ENCODE data around the gene PDK3. TPM values are rescaled to one million over a fixed set of nuclear protein-coding genes. Genes with fewer than 3 reads are reported as not detected.

PDK3 gene
- polyA plus RNA-seq, 1 donor from 2014 or later = 2.1 TPM

- Histone ChIP-seq H3K4me3 (ENCODE audit: low read length) (no peak overlapping the region), H3K27ac (ENCODE audit: low read length) (no peak overlapping the region), H3K9me3 (ENCODE audit: low read length) (no peaks in the 10 kb centered on the region), H3K9ac (ENCODE audit: low read length) (no peak overlapping the region), H3F3A (ENCODE audit: insufficient read depth, low read length, poor library complexity, severe bottlenecking) (no peaks in the 10 kb centered on the region), H3K4me2 (ENCODE audit: low read length) (no peak overlapping the region), H3K36me3 (ENCODE audit: insufficient read depth, low read length) (no peaks in the 10 kb centered on the region), H2AFZ (ENCODE audit: low read depth, low read length) (no peak overlapping the region), H4K20me1 (ENCODE audit: insufficient read depth) (no peaks in the 10 kb centered on the region), H3K79me2 (replicated peaks; ENCODE audit: insufficient read depth, low read length) (no peaks in the 10 kb centered on the region), H3K9me2 (ENCODE audit: insufficient read depth, low read length) (no peaks in the 10 kb centered on the region), H3K27me3 (ENCODE audit: insufficient read depth, low read depth, low read length) (no peaks in the 10 kb centered on the region)
- TF ChIP-seq SMC3 (conservative IDR thresholded peaks at IDR 0.05; ENCODE audit: poor library complexity) (no peak), RAD21 (conservative IDR thresholded peaks at IDR 0.05) (no peak), TAF1 (IDR thresholded peaks at IDR 0.05; ENCODE audit: low read depth) (no peak), CTCF (IDR thresholded peaks at IDR 0.05; ENCODE audit: poor library complexity, severe bottlenecking) (no peak), POLR2AphosphoS5 (IDR thresholded peaks at IDR 0.05) (no peak), MXI1 (conservative IDR thresholded peaks at IDR 0.05; ENCODE audit: poor library complexity, severe bottlenecking) (no peak), EP300 (conservative IDR thresholded peaks at IDR 0.05; ENCODE audit: poor library complexity, severe bottlenecking) (no peak), EZH2 (IDR thresholded peaks at IDR 0.05; ENCODE audit: borderline replicate concordance, insufficient read depth, low read length, poor library complexity, severe bottlenecking) (no peak), REST (IDR thresholded peaks at IDR 0.05; ENCODE audit: borderline replicate concordance) (no peak)
Observed at GRCh38 chrX:24463077-24463476, 2.0 kb upstream of the PDK3 start.

DNA sequence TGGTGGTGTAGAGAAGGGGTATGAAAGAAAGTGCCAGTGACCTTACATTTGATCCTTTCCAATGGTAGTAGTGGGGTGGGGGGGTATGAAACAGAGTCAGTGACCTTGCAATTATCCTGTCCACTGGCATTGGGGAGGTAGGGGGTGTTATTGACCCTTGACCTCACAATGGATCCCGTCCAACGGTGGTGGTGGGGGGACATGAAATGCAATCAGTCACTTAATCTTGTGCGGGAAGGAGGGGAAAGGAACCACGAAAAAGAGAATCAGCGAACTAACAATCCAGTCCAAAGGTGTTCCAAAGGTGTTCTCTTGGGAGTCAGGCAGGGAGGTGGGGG, 619 bp upstream of the PDK3 start:
- H2AFZ ChIP-seq (ENCODE audit: low read depth, low read length) = peak overlapping the region; percentile 65
- no peaks in the 10 kb centered on the region for H3K27me3 ChIP-seq (ENCODE audit: insufficient read depth, low read depth, low read length)
- H3K9me2 ChIP-seq (ENCODE audit: insufficient read depth, low read length) = no peaks in the 10 kb centered on the region
- no peak overlapping the region for H3K4me2 ChIP-seq (ENCODE audit: low read length)
- no peaks in the 10 kb centered on the region for H3K36me3 ChIP-seq (ENCODE audit: insufficient read depth, low read length)
- H3K4me3 ChIP-seq (ENCODE audit: low read length) = peak overlapping the region; percentile 80
- peak overlapping the region; percentile 72 for H3K9ac ChIP-seq (ENCODE audit: low read length)
- TF ChIP-seq CTCF (IDR thresholded peaks at IDR 0.05; ENCODE audit: poor library complexity, severe bottlenecking) = no peak
- TF ChIP-seq RAD21 (conservative IDR thresholded peaks at IDR 0.05) = no peak
- TF ChIP-seq TAF1 (IDR thresholded peaks at IDR 0.05; ENCODE audit: low read depth) = no peak
- no peak for TF ChIP-seq MXI1 (conservative IDR thresholded peaks at IDR 0.05; ENCODE audit: poor library complexity, severe bottlenecking)
- no peak for TF ChIP-seq REST (IDR thresholded peaks at IDR 0.05; ENCODE audit: borderline replicate concordance)
- TF ChIP-seq EZH2 (IDR thresholded peaks at IDR 0.05; ENCODE audit: borderline replicate concordance, insufficient read depth, low read length, poor library complexity, severe bottlenecking) = no peak
- no peak for TF ChIP-seq EP300 (conservative IDR thresholded peaks at IDR 0.05; ENCODE audit: poor library complexity, severe bottlenecking)
- TF ChIP-seq POLR2AphosphoS5 (IDR thresholded peaks at IDR 0.05) = no peak
- TF ChIP-seq SMC3 (conservative IDR thresholded peaks at IDR 0.05; ENCODE audit: poor library complexity) = no peak
- H3K79me2 ChIP-seq (replicated peaks; ENCODE audit: insufficient read depth, low read length) = no peaks in the 10 kb centered on the region
- H4K20me1 ChIP-seq (ENCODE audit: insufficient read depth) = no peaks in the 10 kb centered on the region
- H3F3A ChIP-seq (ENCODE audit: insufficient read depth, low read length, poor library complexity, severe bottlenecking) = no peaks in the 10 kb centered on the region
- no peaks in the 10 kb centered on the region for H3K9me3 ChIP-seq (ENCODE audit: low read length)
- H3K27ac ChIP-seq (ENCODE audit: low read length) = peak overlapping the region; percentile 71
